Hepatocyte (in vitro differentiated cells): ENCODE results near the gene TIFAB. TPM values are rescaled to one million over a fixed set of nuclear protein-coding genes. Genes with fewer than 3 reads are reported as not detected.

ENCODE experiments used
- DNase-seq: peaks from one replicate; pipeline ENCODE4 v3.0.0-alpha.2; 2016; ENCODE audit warnings: low spot score
- H2AFZ ChIP-seq: fragments of 200-600 bp; sonication (generic); 2 replicates; pipeline ENCODE4 v1.6.0; 2016; ENCODE audit warnings: antibody characterized with exemption, mild to moderate bottlenecking
- H3K27ac ChIP-seq: fragments of 200-600 bp; sonication (generic); 2 replicates; pipeline ENCODE4 v1.5.1; 2016; ENCODE audit warnings: mild to moderate bottlenecking
- H3K27me3 ChIP-seq: fragments of 200-600 bp; sonication (generic); 2 replicates; pipeline ENCODE4 v1.6.1; 2016
- H3K36me3 ChIP-seq: fragments of 200-600 bp; sonication (generic); replicated peaks from 2 replicates; pipeline ENCODE4 v1.5.1; 2016; ENCODE audit warnings: low read depth; ENCODE audit not compliant: insufficient read depth
- H3K4me1 ChIP-seq: fragments of 200-600 bp; sonication (generic); 2 replicates; pipeline ENCODE4 v1.5.1; 2016; ENCODE audit warnings: mild to moderate bottlenecking, moderate library complexity; ENCODE audit not compliant: insufficient read depth
- H3K4me2 ChIP-seq: fragments of 200-600 bp; sonication (generic); 2 replicates; pipeline ENCODE4 v1.6.0; 2016
- H3K4me3 ChIP-seq: fragments of 200-600 bp; sonication (generic); 2 replicates; pipeline ENCODE4 v1.5.1; 2016; ENCODE audit warnings: mild to moderate bottlenecking
- H3K79me2 ChIP-seq: fragments of 200-600 bp; sonication (generic); 2 replicates; pipeline ENCODE4 v1.6.0; 2017; ENCODE audit warnings: mild to moderate bottlenecking
- H3K9me2 ChIP-seq: fragments of 200-600 bp; sonication (generic); replicated peaks from 2 replicates; pipeline ENCODE4 v1.6.0; 2017; ENCODE audit warnings: mild to moderate bottlenecking; ENCODE audit not compliant: insufficient read depth
- H3K9me3 ChIP-seq: fragments of 200-600 bp; sonication (generic); 2 replicates; pipeline ENCODE4 v1.5.1; 2016; ENCODE audit warnings: low read depth, mild to moderate bottlenecking
- H4K20me1 ChIP-seq: fragments of 200-600 bp; sonication (generic); 2 replicates; pipeline ENCODE4 v1.6.0; 2016; ENCODE audit warnings: mild to moderate bottlenecking; ENCODE audit not compliant: insufficient read depth, poor library complexity, severe bottlenecking
- CTCF ChIP-seq: fragments of 200-600 bp; sonication (generic); IDR thresholded peaks from 2 replicates; pipeline ENCODE4 v1.5.1; 2016; ENCODE audit warnings: antibody characterized with exemption, mild to moderate bottlenecking; ENCODE audit not compliant: poor library complexity
- EZH2 ChIP-seq: fragments of 200-600 bp; sonication (generic); IDR thresholded peaks from 2 replicates; pipeline ENCODE4 v1.6.1; 2016; ENCODE audit warnings: antibody characterized with exemption, mild to moderate bottlenecking, borderline replicate concordance
- EZH2phosphoT487 ChIP-seq: fragments of 200-600 bp; sonication (generic); IDR thresholded peaks from one replicate; pipeline ENCODE4 v1.6.1; 2018; ENCODE audit warnings: antibody characterized with exemption, mild to moderate bottlenecking, low read depth, moderate library complexity; ENCODE audit not compliant: unreplicated experiment, severe bottlenecking
- WGBS: methylation state at CpG from one replicate; pipeline ENCODE4 v1.1.6; 2016; ENCODE audit warnings: low lambda C conversion rate; ENCODE audit errors: missing lambda C conversion rate; 5-methylcytosine and 5-hydroxymethylcytosine counted together
- polyA plus RNA-seq: library from polyadenylated mRNA; unstranded; fragments of >200 nt; fragmentation: Nextera tagmentation; extraction: Ambion mirVana; gene quantifications from 2 replicates; pipeline ENCODE4 v1.2.1, GENCODE V29; 2016
- total RNA-seq: library from RNA; depleted of rRNA; stranded (reverse); fragments of >200 nt; gene quantifications from 2 replicates; pipeline ENCODE4 v1.2.3, GENCODE V29; 2014

TIFAB gene
- total and polyA plus RNA-seq, 2 experiments from 2014 or later, result not detected

DNA sequence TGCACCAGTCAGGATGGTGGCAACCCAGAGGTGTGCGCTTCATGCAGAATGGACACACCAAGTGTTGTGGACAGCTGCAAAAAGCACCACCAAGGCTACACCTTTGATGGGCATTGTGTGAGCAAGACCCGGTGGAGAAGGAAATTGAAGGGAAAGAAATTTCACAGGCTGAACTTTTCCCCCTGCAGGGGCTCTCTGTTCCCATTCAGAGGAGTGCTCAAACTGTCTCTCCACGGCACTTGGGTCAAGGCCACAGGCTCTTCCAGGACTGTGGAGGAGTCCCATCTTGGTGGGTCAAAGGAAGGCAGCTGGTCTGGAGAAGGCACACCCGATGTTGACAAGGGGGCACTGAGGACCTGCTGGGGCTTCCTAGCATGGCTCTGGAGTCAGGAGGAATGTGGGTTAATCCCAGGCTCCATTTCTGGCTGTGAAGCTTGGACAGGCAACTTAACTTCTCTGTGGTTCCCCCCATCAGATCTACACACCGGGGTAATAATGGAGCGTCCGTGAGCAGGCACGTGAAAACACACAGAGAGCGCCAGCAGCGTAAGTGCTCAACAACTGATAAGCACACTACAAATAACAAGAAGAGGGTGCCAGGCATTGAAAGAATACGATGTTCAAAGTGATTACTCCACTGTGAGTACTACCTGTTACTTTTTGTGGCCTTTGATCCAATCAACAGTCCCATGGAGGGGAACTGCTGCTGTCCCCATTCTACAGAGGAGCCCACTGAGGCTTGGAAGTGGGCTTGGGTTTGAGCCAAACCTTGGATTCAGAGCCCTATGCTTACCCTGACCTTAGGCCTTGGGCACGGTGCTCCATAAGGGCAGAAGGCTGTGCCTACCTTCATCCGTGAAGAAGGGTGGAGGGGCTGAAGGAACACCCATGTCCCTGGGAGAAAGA, 34.2 kb upstream of the TIFAB start:
- Histone ChIP-seq H3K4me3 (no peak overlapping the region), H3K27me3 (peaks cover 71% of the 10 kb centered on the region), H3K36me3 (no peaks in the 10 kb centered on the region), H3K27ac (no peak overlapping the region), H3K9me3 (no peaks in the 10 kb centered on the region), H3K79me2 (no peaks in the 10 kb centered on the region), H4K20me1 (no peaks in the 10 kb centered on the region), H2AFZ (no peak overlapping the region), H3K4me1 (peaks cover 31% of the 10 kb centered on the region), H3K9me2 (no peaks in the 10 kb centered on the region), H3K4me2 (no peak overlapping the region)
- 73% methylated on average over 13 of the region's 13 CpGs for WGBS
- DNase-seq, result no peak
- TF ChIP-seq CTCF (no peak), EZH2 (no peak), EZH2phosphoT487 (no peak)

GRCh38 chr5:135484674-135485086, 32.5 kb upstream of the TIFAB start:
- peaks cover 58% of the 10 kb centered on the region for H3K27me3 ChIP-seq

GRCh38 chr5:135483254-135483653, 31.1 kb upstream of the TIFAB start:
- WGBS, result 88% methylated on average over 1 of the region's 1 CpG
- H3K4me2 ChIP-seq, result no peak overlapping the region
- no peak overlapping the region for H3K27ac ChIP-seq
- no peaks in the 10 kb centered on the region for H3K79me2 ChIP-seq
- H3K9me2 ChIP-seq, result no peaks in the 10 kb centered on the region
- DNase-seq, result no peak
- no peak overlapping the region for H2AFZ ChIP-seq
- no peak overlapping the region for H3K4me3 ChIP-seq
- H3K9me3 ChIP-seq, result no peaks in the 10 kb centered on the region
- peaks cover 58% of the 10 kb centered on the region for H3K27me3 ChIP-seq
- H4K20me1 ChIP-seq, result no peaks in the 10 kb centered on the region
- no peaks in the 10 kb centered on the region for H3K36me3 ChIP-seq
- peaks cover 2% of the 10 kb centered on the region for H3K4me1 ChIP-seq
- no peak for TF ChIP-seq CTCF
- TF ChIP-seq EZH2, result no peak
- TF ChIP-seq EZH2phosphoT487, result no peak

More at GRCh38 chr5:135484674-135485086, 32.5 kb upstream of the TIFAB start:
- Histone ChIP-seq H3K27ac (no peak overlapping the region), H3K9me2 (no peaks in the 10 kb centered on the region), H4K20me1 (no peaks in the 10 kb centered on the region), H3K9me3 (no peaks in the 10 kb centered on the region), H3K4me1 (peaks cover 14% of the 10 kb centered on the region), H3K36me3 (no peaks in the 10 kb centered on the region), H3K4me2 (no peak overlapping the region), H3K79me2 (no peaks in the 10 kb centered on the region), H2AFZ (no peak overlapping the region), H3K4me3 (no peak overlapping the region)
- no peak for DNase-seq
- WGBS, result 68% methylated on average over 5 of the region's 5 CpGs
- no peak for TF ChIP-seq CTCF
- no peak for TF ChIP-seq EZH2phosphoT487
- TF ChIP-seq EZH2, result no peak
